ENCODE results near the gene MCCC1.
"Not testable (repeated sequence)": the region's sequence is repeated elsewhere in the genome, so short reads cannot be mapped to it uniquely, and the experiment has no call there.

The MCCC1 gene

GRCh38 chr3:183103950-183104349 lies 4.7 kb upstream of the MCCC1 start:
- DNase-seq (ENCODE audit: low read depth in 2 of 2), result not testable (repeated sequence)

GRCh38 chr3:183101040-183101439 lies 1.7 kb upstream of the MCCC1 start:
- not testable (repeated sequence) for DNase-seq (ENCODE audit: low read depth in 2 of 2)

- DNase-seq (ENCODE audit: low read depth in 2 of 2), result no peak
Observed at GRCh38 chr3:183100376-183100775, 1.1 kb upstream of the MCCC1 start.

GRCh38 chr3:183099838-183100204 lies 525 bp upstream of the MCCC1 start:
- DNase-seq (ENCODE audit: low read depth in 2 of 2), result no peak

- no peak for DNase-seq (ENCODE audit: low read depth in 2 of 2)
Observed at GRCh38 chr3:183098536-183099025, 715 bp downstream of the MCCC1 start.

- DNase-seq (ENCODE audit: low read depth in 2 of 2), result no peak
Observed at GRCh38 chr3:183094711-183095110, 4.6 kb downstream of the MCCC1 start.

GRCh38 chr3:183092256-183092655 lies 7.0 kb downstream of the MCCC1 start:
- DNase-seq (ENCODE audit: low read depth in 2 of 2), result no peak

GRCh38 chr3:183087184-183087583 lies 12.1 kb downstream of the MCCC1 start:
- no peak for DNase-seq (ENCODE audit: low read depth in 2 of 2)

- no peak for DNase-seq (ENCODE audit: low read depth in 2 of 2)
Observed at GRCh38 chr3:183085634-183086390, 13.5 kb downstream of the MCCC1 start.

GRCh38 chr3:183082355-183082915 lies 16.9 kb downstream of the MCCC1 start:
- DNase-seq (ENCODE audit: low read depth in 2 of 2), result no peak

- DNase-seq (ENCODE audit: low read depth in 2 of 2), result no peak
Observed at GRCh38 chr3:183081459-183082183, 17.7 kb downstream of the MCCC1 start.

- no peak for DNase-seq (ENCODE audit: low read depth in 2 of 2)
Observed at GRCh38 chr3:183080628-183081027, 18.7 kb downstream of the MCCC1 start.

- no peak for DNase-seq (ENCODE audit: low read depth in 2 of 2)
Observed at GRCh38 chr3:183074881-183075280, 24.4 kb downstream of the MCCC1 start.

- no peak for DNase-seq (ENCODE audit: low read depth in 2 of 2)
Observed at GRCh38 chr3:183074261-183074660, 25.0 kb downstream of the MCCC1 start.

GRCh38 chr3:183073839-183074238 lies 25.5 kb downstream of the MCCC1 start:
- no peak for DNase-seq (ENCODE audit: low read depth in 2 of 2)

- no peak for DNase-seq (ENCODE audit: low read depth in 2 of 2)
Observed at GRCh38 chr3:183070892-183071291, 28.4 kb downstream of the MCCC1 start.

- DNase-seq (ENCODE audit: low read depth in 2 of 2), result no peak
Observed at GRCh38 chr3:183069086-183069485, 30.2 kb downstream of the MCCC1 start.

- not testable (repeated sequence) for DNase-seq (ENCODE audit: low read depth in 2 of 2)
Observed at GRCh38 chr3:183066891-183067290, 32.4 kb downstream of the MCCC1 start.

- DNase-seq (ENCODE audit: low read depth in 2 of 2), result no peak
Observed at GRCh38 chr3:183064475-183064874, 34.8 kb downstream of the MCCC1 start.

GRCh38 chr3:183061391-183062172 lies 37.7 kb downstream of the MCCC1 start:
- no peak for DNase-seq (ENCODE audit: low read depth in 2 of 2)

GRCh38 chr3:183058351-183058750 lies 40.9 kb downstream of the MCCC1 start:
- no peak for DNase-seq (ENCODE audit: low read depth in 2 of 2)

- DNase-seq (ENCODE audit: low read depth in 2 of 2), result no peak
Observed at GRCh38 chr3:183050706-183051105, 48.6 kb downstream of the MCCC1 start.
